K562 (cell line): Measurements from ENCODE around the gene SLC35B4. TPM values are rescaled to one million over a fixed set of nuclear protein-coding genes. Genes with fewer than 3 reads are reported as not detected.

Experiments used
- ADNP ChIP-seq: fragments of 200-800 bp; sonication (Bioruptor generic); IDR thresholded peaks from 2 replicates; pipeline ENCODE4 v1.6.1; 2016; ENCODE audit warnings: missing genetic modification characterization, missing compliant biosample characterization
- HSF4 ChIP-seq: fragments of 250-450 bp; sonication (Bioruptor Pico); IDR thresholded peaks from 2 replicates; pipeline ENCODE4 v2.1.2; 2022; ENCODE audit warnings: mild to moderate bottlenecking, moderate library complexity, borderline replicate concordance
- PHB2 ChIP-seq: fragments of 450-650 bp; IDR thresholded peaks from 2 replicates; pipeline ENCODE4 v1.6.1; 2017; ENCODE audit warnings: low read depth
- TAF1 ChIP-seq: IDR thresholded peaks from 2 replicates; pipeline ENCODE4 v1.6.1; 2011; ENCODE audit warnings: mild to moderate bottlenecking, low read length, moderate library complexity; ENCODE audit not compliant: insufficient read depth, control insufficient read depth, severe bottlenecking; ENCODE audit errors: extremely low read depth
- YY1 ChIP-seq, 3 experiments: IDR thresholded peaks; 2 replicates each; pipeline ENCODE4 v1.6.1; 2011; ENCODE audit warnings: low read length in 2 of 3, mild to moderate bottlenecking in 2 of 3, moderate library complexity in 2 of 3, borderline replicate concordance in 1 of 3, control low read depth in 1 of 3, low read depth in 1 of 3; ENCODE audit not compliant: insufficient read depth in 3 of 3, insufficient replicate concordance in 2 of 3, control insufficient read depth in 1 of 3, insufficient read length in 1 of 3; ENCODE audit errors: extremely low read depth in 1 of 3
- ZNF232 ChIP-seq: sonication (generic); formaldehyde crosslinking; IDR thresholded peaks from 2 replicates; pipeline ENCODE4 v1.8.0; 2022; ENCODE audit warnings: mild to moderate bottlenecking, missing genetic modification reagents
- ZNF57 ChIP-seq: fragments of 450-650 bp; formaldehyde crosslinking; IDR thresholded peaks from 2 replicates; pipeline ENCODE4 v1.4.0; 2020; ENCODE audit warnings: mild to moderate bottlenecking, moderate library complexity
- ZNF644 ChIP-seq: fragments of 200-800 bp; sonication (Bioruptor generic); IDR thresholded peaks from 2 replicates; pipeline ENCODE4 v1.6.1; 2016; ENCODE audit warnings: low read depth, missing genetic modification characterization, missing compliant biosample characterization
- polyA plus RNA-seq, 8 experiments: library from polyadenylated mRNA; depleted of rRNA in 4 of 8; stranded (reverse) in 5 of 8; unstranded in 3 of 8; fragments of >200 nt; fragmentation: Nextera tagmentation in 2 of 8; fragmentation: Illumina TruSeq in 1 of 8; extraction: Ambion mirVana in 2 of 8; extraction: Trizol in 1 of 8; gene quantifications; 2 replicates each; pipeline versions ENCODE4 v1.2.1 to v1.2.3, GENCODE V29; 2011 to 2014; ENCODE audit warnings: inconsistent platforms in 1 of 8, missing spikeins in 1 of 8
- total RNA-seq, 7 experiments: library from RNA; depleted of rRNA in 6 of 7; stranded (reverse); fragments of >200 nt in 6 of 7; fragmentation: Illumina TruSeq in 2 of 7; extraction: Trizol in 2 of 7; gene quantifications; 2 replicates each; pipeline versions ENCODE4 v1.2.1 to v1.2.3, GENCODE V29; 2011 to 2021; ENCODE audit warnings: low replicate concordance in 1 of 7
- TF ChIP-seq, protein P1 (sequence below): fragments of 250-450 bp; sonication (Bioruptor Pico); IDR thresholded peaks from 2 replicates; pipeline ENCODE4 v1.4.0; 2020; ENCODE audit warnings: mild to moderate bottlenecking, moderate library complexity, borderline replicate concordance
- TF ChIP-seq, protein P2 (sequence below), 2 experiments: fragments of 450-650 bp in 1 of 2; sonication (generic) in 1 of 2; formaldehyde crosslinking in 1 of 2; IDR thresholded peaks; 2 replicates each; pipeline versions ENCODE4 v1.7.1 to v1.9.0; 2016 to 2022; ENCODE audit warnings: inconsistent platforms in 1 of 2, mild to moderate bottlenecking in 1 of 2, missing genetic modification reagents in 1 of 2
- TF ChIP-seq, protein P3 (sequence below): fragments of 250-450 bp; sonication (Bioruptor Pico); IDR thresholded peaks from 2 replicates; pipeline ENCODE4 v1.9.0; 2021; ENCODE audit warnings: mild to moderate bottlenecking, inconsistent platforms

Gene SLC35B4
- total and polyA plus RNA-seq, 9 of the 15 experiments (the other 6 are each of a cell fraction or from before 2014, with no cell fraction given): 6.1 to 34.9 (median 17.6) TPM

DNA sequence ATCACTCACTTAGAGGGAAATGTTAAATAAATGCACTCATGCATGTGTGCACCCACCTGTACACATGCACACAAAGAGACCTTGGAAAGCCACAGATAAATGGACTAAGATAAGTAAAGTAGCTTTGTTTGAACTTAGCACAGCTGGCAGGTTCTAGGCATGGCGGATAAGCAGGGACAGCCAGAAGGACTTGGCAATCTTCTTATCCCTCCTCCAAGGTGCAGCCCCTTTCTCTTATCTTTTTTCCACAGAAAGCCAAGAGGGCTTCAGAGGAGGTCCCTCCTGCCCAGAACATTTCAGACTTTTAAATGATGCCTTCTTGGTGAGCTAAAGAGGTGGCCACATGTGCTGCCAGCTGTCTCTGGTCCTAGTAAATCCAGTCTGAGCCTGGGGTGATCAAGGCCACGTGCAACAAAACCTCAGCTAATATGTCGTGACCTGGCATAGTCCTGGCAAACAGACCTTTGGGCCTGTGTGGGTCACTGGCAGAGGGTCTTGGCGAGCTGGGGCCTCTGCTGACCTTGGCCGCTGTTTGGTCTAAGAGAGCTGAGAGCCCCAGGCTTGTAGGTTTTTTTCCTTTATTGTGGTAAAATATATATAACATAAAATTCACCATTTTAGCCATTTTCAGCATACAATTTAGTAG is 43.2 kb upstream of the SLC35B4 start (continued):
- TF ChIP-seq, protein P1, sequence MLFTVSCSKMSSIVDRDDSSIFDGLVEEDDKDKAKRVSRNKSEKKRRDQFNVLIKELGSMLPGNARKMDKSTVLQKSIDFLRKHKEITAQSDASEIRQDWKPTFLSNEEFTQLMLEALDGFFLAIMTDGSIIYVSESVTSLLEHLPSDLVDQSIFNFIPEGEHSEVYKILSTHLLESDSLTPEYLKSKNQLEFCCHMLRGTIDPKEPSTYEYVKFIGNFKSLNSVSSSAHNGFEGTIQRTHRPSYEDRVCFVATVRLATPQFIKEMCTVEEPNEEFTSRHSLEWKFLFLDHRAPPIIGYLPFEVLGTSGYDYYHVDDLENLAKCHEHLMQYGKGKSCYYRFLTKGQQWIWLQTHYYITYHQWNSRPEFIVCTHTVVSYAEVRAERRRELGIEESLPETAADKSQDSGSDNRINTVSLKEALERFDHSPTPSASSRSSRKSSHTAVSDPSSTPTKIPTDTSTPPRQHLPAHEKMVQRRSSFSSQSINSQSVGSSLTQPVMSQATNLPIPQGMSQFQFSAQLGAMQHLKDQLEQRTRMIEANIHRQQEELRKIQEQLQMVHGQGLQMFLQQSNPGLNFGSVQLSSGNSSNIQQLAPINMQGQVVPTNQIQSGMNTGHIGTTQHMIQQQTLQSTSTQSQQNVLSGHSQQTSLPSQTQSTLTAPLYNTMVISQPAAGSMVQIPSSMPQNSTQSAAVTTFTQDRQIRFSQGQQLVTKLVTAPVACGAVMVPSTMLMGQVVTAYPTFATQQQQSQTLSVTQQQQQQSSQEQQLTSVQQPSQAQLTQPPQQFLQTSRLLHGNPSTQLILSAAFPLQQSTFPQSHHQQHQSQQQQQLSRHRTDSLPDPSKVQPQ (CRISPR knock-in tag): peak; percentile 31; the same call in 1 of the 2 replicates
- TF ChIP-seq TAF1 (no peak), ZNF644 (tag) (0 out of 2 replicates have a peak, but pooled peaks have one; percentile 54), ZNF57 (no peak), ZNF232 (CRISPR knock-in tag) (no peak), HSF4 (CRISPR knock-in tag) (no peak), ADNP (tag) (no peak), YY1 (IDR thresholded peaks at IDR 0.05; ENCODE audit: borderline replicate concordance in 1 of 3, control insufficient read depth in 1 of 3, extremely low read depth in 1 of 3, insufficient read depth in 3 of 3, insufficient read length in 1 of 3, insufficient replicate concordance in 2 of 3, low read depth in 1 of 3, low read length in 2 of 3) (no peak), PHB2 (0 out of 2 replicates have a peak, but pooled peaks have one; percentile 30)
- TF ChIP-seq, protein P2, sequence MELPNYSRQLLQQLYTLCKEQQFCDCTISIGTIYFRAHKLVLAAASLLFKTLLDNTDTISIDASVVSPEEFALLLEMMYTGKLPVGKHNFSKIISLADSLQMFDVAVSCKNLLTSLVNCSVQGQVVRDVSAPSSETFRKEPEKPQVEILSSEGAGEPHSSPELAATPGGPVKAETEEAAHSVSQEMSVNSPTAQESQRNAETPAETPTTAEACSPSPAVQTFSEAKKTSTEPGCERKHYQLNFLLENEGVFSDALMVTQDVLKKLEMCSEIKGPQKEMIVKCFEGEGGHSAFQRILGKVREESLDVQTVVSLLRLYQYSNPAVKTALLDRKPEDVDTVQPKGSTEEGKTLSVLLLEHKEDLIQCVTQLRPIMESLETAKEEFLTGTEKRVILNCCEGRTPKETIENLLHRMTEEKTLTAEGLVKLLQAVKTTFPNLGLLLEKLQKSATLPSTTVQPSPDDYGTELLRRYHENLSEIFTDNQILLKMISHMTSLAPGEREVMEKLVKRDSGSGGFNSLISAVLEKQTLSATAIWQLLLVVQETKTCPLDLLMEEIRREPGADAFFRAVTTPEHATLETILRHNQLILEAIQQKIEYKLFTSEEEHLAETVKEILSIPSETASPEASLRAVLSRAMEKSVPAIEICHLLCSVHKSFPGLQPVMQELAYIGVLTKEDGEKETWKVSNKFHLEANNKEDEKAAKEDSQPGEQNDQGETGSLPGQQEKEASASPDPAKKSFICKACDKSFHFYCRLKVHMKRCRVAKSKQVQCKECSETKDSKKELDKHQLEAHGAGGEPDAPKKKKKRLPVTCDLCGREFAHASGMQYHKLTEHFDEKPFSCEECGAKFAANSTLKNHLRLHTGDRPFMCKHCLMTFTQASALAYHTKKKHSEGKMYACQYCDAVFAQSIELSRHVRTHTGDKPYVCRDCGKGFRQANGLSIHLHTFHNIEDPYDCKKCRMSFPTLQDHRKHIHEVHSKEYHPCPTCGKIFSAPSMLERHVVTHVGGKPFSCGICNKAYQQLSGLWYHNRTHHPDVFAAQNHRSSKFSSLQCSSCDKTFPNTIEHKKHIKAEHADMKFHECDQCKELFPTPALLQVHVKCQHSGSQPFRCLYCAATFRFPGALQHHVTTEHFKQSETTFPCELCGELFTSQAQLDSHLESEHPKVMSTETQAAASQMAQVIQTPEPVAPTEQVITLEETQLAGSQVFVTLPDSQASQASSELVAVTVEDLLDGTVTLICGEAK (IDR thresholded peaks at IDR 0.05): no peak
- TF ChIP-seq, protein P2 (CRISPR knock-in tag; IDR thresholded peaks at IDR 0.05): no peak
- TF ChIP-seq, protein P3, sequence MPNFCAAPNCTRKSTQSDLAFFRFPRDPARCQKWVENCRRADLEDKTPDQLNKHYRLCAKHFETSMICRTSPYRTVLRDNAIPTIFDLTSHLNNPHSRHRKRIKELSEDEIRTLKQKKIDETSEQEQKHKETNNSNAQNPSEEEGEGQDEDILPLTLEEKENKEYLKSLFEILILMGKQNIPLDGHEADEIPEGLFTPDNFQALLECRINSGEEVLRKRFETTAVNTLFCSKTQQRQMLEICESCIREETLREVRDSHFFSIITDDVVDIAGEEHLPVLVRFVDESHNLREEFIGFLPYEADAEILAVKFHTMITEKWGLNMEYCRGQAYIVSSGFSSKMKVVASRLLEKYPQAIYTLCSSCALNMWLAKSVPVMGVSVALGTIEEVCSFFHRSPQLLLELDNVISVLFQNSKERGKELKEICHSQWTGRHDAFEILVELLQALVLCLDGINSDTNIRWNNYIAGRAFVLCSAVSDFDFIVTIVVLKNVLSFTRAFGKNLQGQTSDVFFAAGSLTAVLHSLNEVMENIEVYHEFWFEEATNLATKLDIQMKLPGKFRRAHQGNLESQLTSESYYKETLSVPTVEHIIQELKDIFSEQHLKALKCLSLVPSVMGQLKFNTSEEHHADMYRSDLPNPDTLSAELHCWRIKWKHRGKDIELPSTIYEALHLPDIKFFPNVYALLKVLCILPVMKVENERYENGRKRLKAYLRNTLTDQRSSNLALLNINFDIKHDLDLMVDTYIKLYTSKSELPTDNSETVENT (CRISPR knock-in tag): no peak
